PC-3 (cell line): Measurements from ENCODE around the gene SUGCT. TPM values are rescaled to one million over a fixed set of nuclear protein-coding genes. Genes with fewer than 3 reads are reported as not detected.

Experiments
- ATAC-seq: fragments of 200-7000 bp; cut with Tn5 transposase; 2 replicates; pipeline ENCODE4 v1.9.1; 2020; ENCODE audit warnings: mild to moderate bottlenecking, moderate library complexity
- BruUV-seq: library from RNA; stranded (reverse); fragments of 400-500 nt; replicated peaks from 2 replicates; lab custom pipeline; 2021; lab: Mats Ljungman, UMichigan
- CTCF ChIA-PET: fragments of 300-600 bp; sonication (Branson Sonifier 250); formaldehyde crosslinking; loops from one replicate; lab custom pipeline; 2022; ENCODE audit warnings: antibody characterized with exemption; lab: Charles Lee
- POLR2A ChIA-PET: fragments of 300-600 bp; sonication (Branson Sonifier 250); formaldehyde crosslinking; loops from one replicate; lab custom pipeline; 2022; ENCODE audit warnings: antibody characterized with exemption; ENCODE audit not compliant: unreplicated experiment; lab: Charles Lee
- DNase-seq: peaks from one replicate; pipeline ENCODE4 v3.0.0-alpha.2; 2015
- H2AFZ ChIP-seq: fragments of 300-600 bp; sonication (generic); 2 replicates; pipeline ENCODE4 v1.6.0; 2016; ENCODE audit warnings: antibody characterized with exemption, low read length
- H3F3A ChIP-seq: fragments of 300-600 bp; sonication (generic); one replicate; pipeline ENCODE4 v1.6.0; 2017; ENCODE audit warnings: antibody characterized with exemption, low read length, control low read depth, mild to moderate bottlenecking; ENCODE audit not compliant: unreplicated experiment
- H3K27ac ChIP-seq: fragments of 300-600 bp; sonication (generic); 2 replicates; pipeline ENCODE4 v1.5.1; 2016; ENCODE audit warnings: mild to moderate bottlenecking, low read length
- H3K27me3 ChIP-seq: fragments of 300-600 bp; sonication (generic); 2 replicates; pipeline ENCODE4 v1.6.1; 2016; ENCODE audit warnings: low read length, mixed read lengths
- H3K36me3 ChIP-seq: fragments of 300-600 bp; sonication (generic); 2 replicates; pipeline ENCODE4 v1.6.1; 2016; ENCODE audit warnings: low read depth, mixed run types, low read length, mixed read lengths
- H3K4me1 ChIP-seq: fragments of 300-600 bp; sonication (generic); 2 replicates; pipeline ENCODE4 v1.5.1; 2016; ENCODE audit warnings: low read length; ENCODE audit not compliant: insufficient read depth
- H3K4me2 ChIP-seq: fragments of 300-600 bp; sonication (generic); 2 replicates; pipeline ENCODE4 v1.6.0; 2016; ENCODE audit warnings: low read length
- H3K4me3 ChIP-seq: fragments of 300-600 bp; sonication (generic); 2 replicates; pipeline ENCODE4 v1.5.1; 2016; ENCODE audit warnings: mild to moderate bottlenecking, low read length, mixed read lengths
- H3K79me2 ChIP-seq: fragments of 300-600 bp; sonication (generic); 2 replicates; pipeline ENCODE4 v1.6.1; 2017; ENCODE audit warnings: low read length, mixed read lengths
- H3K9ac ChIP-seq: fragments of 300-600 bp; sonication (generic); 2 replicates; pipeline ENCODE4 v1.6.0; 2016; ENCODE audit warnings: mild to moderate bottlenecking, low read length
- H3K9me2 ChIP-seq: fragments of 300-600 bp; sonication (generic); replicated peaks from 2 replicates; pipeline ENCODE4 v1.6.1; 2016; ENCODE audit warnings: mixed run types, low read length, mixed read lengths
- H3K9me3 ChIP-seq: fragments of 300-600 bp; sonication (generic); 2 replicates; pipeline ENCODE4 v1.6.1; 2016; ENCODE audit warnings: low read length, mixed read lengths
- H4K20me1 ChIP-seq: fragments of 300-600 bp; sonication (generic); 2 replicates; pipeline ENCODE4 v1.6.1; 2016; ENCODE audit warnings: low read length, mixed read lengths
- EZH2 ChIP-seq: fragments of 300-600 bp; sonication (generic); IDR thresholded peaks from one replicate; pipeline ENCODE4 v1.6.1; 2017; ENCODE audit warnings: antibody characterized with exemption, mild to moderate bottlenecking, low read length; ENCODE audit not compliant: unreplicated experiment
- EZH2phosphoT487 ChIP-seq: fragments of 300-600 bp; sonication (generic); IDR thresholded peaks from 2 replicates; pipeline ENCODE4 v1.6.1; 2018; ENCODE audit warnings: mild to moderate bottlenecking, antibody characterized with exemption, low read length, borderline replicate concordance
- intact Hi-C: fragments of 100-400 bp; cut with micrococcal nuclease; formaldehyde crosslinking; loops from 2 replicates; pipeline ENCODE4 v1.9.0; 2023
- total RNA-seq: library from RNA; depleted of rRNA; stranded (reverse); fragments of >200 nt; gene quantifications from 2 replicates; pipeline ENCODE4 v1.2.3, GENCODE V29; 2014
- TF ChIP-seq, protein P1 (sequence below): fragments of 300-600 bp; sonication (generic); conservative IDR thresholded peaks from 2 replicates; pipeline ENCODE4 v1.5.1; 2017; ENCODE audit warnings: antibody characterized with exemption, low read depth, mild to moderate bottlenecking, low read length

The SUGCT gene
- total RNA-seq, 1 experiment from 2014 or later: 2.9 TPM

DNA sequence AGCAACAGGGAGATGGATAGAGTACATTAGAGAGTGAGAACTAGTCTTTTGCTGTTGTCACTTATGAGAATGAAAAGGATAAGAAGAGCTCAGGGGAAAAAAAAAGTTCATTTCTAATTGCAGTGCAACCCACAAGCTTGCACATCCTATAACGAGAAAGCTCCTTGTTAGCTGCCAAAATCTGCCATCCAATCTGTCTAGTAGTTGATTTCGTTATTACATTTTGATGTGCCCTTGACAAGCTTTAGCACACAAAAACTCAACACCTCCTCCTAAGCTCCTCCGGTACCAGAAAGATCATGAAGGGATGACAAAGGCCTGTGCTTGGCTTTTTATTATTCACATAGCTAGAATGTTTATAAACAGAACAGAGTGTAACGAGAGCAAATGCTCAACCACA, 519.4 kb downstream of the SUGCT start:
- no peak for DNase-seq
- no peak for ATAC-seq
- Histone ChIP-seq H3F3A (no peaks in the 10 kb centered on the region), H3K9me2 (no peaks in the 10 kb centered on the region), H2AFZ (no peak overlapping the region), H3K9me3 (no peaks in the 10 kb centered on the region), H3K4me1 (no peaks in the 10 kb centered on the region), H3K4me3 (no peak overlapping the region), H3K27me3 (no peaks in the 10 kb centered on the region), H4K20me1 (no peaks in the 10 kb centered on the region), H3K4me2 (no peak overlapping the region), H3K27ac (no peak overlapping the region), H3K79me2 (no peaks in the 10 kb centered on the region), H3K9ac (no peak overlapping the region), H3K36me3 (no peaks in the 10 kb centered on the region)
- ChIA-PET CTCF (no interaction called here), POLR2A (no interaction called here)
- TF ChIP-seq EZH2phosphoT487: no peak
- TF ChIP-seq EZH2: no peak
- intact Hi-C loops: no loop called here
- BruUV-seq: no TSS peak

DNA sequence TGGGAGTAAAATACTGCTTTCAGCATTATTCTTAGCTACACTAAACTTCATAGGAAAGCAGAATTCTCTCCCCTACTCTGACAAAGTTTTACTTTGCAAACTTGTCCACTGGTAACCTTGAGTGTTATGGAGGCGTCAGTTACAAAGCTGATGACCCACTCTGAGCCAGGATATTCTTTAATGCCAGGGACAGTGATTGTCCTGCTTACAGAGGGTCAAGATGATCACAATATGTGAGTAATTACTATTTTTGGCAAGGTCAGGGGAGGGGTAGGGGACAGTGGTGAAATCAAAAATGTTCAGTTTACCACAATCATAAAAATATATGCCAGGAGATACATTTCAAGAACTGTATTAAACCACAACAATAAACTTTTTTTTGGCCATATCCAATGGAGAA, 520.6 kb downstream of the SUGCT start:
- H3K36me3 ChIP-seq: no peaks in the 10 kb centered on the region
- H3K9me3 ChIP-seq: no peaks in the 10 kb centered on the region
- no peak overlapping the region for H3K4me3 ChIP-seq
- DNase-seq (no peak), ATAC-seq (no peak)
- ChIA-PET POLR2A (no interaction called here), CTCF (no interaction called here)
- H3K9ac ChIP-seq: no peak overlapping the region
- BruUV-seq: no TSS peak
- H4K20me1 ChIP-seq: no peaks in the 10 kb centered on the region
- no peaks in the 10 kb centered on the region for H3K27me3 ChIP-seq
- no peaks in the 10 kb centered on the region for H3K79me2 ChIP-seq
- no peaks in the 10 kb centered on the region for H3K9me2 ChIP-seq
- no peak overlapping the region for H3K4me2 ChIP-seq
- no peak overlapping the region for H3K27ac ChIP-seq
- no peaks in the 10 kb centered on the region for H3F3A ChIP-seq
- H2AFZ ChIP-seq: no peak overlapping the region
- intact Hi-C loops: no loop called here
- H3K4me1 ChIP-seq: no peaks in the 10 kb centered on the region
- TF ChIP-seq EZH2 (no peak), EZH2phosphoT487 (no peak)
- TF ChIP-seq, protein P1, sequence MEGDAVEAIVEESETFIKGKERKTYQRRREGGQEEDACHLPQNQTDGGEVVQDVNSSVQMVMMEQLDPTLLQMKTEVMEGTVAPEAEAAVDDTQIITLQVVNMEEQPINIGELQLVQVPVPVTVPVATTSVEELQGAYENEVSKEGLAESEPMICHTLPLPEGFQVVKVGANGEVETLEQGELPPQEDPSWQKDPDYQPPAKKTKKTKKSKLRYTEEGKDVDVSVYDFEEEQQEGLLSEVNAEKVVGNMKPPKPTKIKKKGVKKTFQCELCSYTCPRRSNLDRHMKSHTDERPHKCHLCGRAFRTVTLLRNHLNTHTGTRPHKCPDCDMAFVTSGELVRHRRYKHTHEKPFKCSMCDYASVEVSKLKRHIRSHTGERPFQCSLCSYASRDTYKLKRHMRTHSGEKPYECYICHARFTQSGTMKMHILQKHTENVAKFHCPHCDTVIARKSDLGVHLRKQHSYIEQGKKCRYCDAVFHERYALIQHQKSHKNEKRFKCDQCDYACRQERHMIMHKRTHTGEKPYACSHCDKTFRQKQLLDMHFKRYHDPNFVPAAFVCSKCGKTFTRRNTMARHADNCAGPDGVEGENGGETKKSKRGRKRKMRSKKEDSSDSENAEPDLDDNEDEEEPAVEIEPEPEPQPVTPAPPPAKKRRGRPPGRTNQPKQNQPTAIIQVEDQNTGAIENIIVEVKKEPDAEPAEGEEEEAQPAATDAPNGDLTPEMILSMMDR: no peak

DNA sequence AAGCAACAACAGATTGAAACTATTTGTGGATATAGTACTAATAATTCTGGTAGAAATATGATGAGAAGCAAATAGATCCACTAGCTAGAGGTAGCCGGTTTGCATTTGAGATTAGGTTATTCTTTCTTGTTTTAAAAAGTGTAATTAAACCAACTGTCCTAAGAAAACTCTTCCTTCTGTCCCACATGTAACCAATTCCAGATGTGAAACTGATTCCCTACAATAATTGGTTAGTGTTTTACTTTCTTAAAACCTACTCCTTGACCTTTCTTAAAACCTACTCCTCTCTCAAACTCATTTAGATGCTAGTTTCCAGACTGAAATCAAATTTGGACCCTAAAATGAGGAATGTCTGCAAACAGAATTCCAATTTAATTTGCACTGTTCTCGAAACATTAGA, 521.5 kb downstream of the SUGCT start:
- ChIA-PET POLR2A (no interaction called here), CTCF (no interaction called here)
- Histone ChIP-seq H4K20me1 (no peaks in the 10 kb centered on the region), H3K27ac (no peak overlapping the region), H3K9ac (no peak overlapping the region), H3K4me1 (no peaks in the 10 kb centered on the region), H3K4me2 (no peak overlapping the region), H3K9me3 (no peaks in the 10 kb centered on the region), H2AFZ (no peak overlapping the region), H3K27me3 (no peaks in the 10 kb centered on the region), H3K9me2 (no peaks in the 10 kb centered on the region), H3F3A (no peaks in the 10 kb centered on the region), H3K4me3 (no peak overlapping the region), H3K79me2 (no peaks in the 10 kb centered on the region), H3K36me3 (no peaks in the 10 kb centered on the region)
- TF ChIP-seq, protein P1: no peak
- TF ChIP-seq EZH2: no peak
- no peak for TF ChIP-seq EZH2phosphoT487
- intact Hi-C loops: no loop called here
- DNase-seq (no peak), ATAC-seq (no peak)
- BruUV-seq: no TSS peak
